Mesodermal cell (in vitro differentiated cells): ENCODE results near the gene RGL3. TPM values are rescaled to one million over a fixed set of nuclear protein-coding genes. Genes with fewer than 3 reads are reported as not detected.
"Not testable (repeated sequence)": the region's sequence is repeated elsewhere in the genome, so short reads cannot be mapped to it uniquely, and the experiment has no call there.

Source experiments
- H3K27ac ChIP-seq: 2 replicates; pipeline ENCODE4 v1.7.0; 2013; ENCODE audit warnings: mild to moderate bottlenecking, low read depth, low read length, moderate library complexity; ENCODE audit not compliant: severe bottlenecking
- H3K36me3 ChIP-seq: 2 replicates; pipeline ENCODE4 v1.7.1; 2013; ENCODE audit warnings: mild to moderate bottlenecking, low read length, moderate library complexity; ENCODE audit not compliant: control insufficient read depth, insufficient read depth
- H3K4me1 ChIP-seq: one replicate; pipeline ENCODE4 v1.7.1; 2013; ENCODE audit warnings: mild to moderate bottlenecking, low read length; ENCODE audit not compliant: insufficient read depth, control insufficient read depth, poor library complexity, severe bottlenecking
- H3K4me3 ChIP-seq: 2 replicates; pipeline ENCODE4 v1.7.0; 2013; ENCODE audit warnings: low read length, control low read depth, mild to moderate bottlenecking; ENCODE audit not compliant: insufficient read depth, poor library complexity, severe bottlenecking; ENCODE audit errors: extremely low read depth
- H3K9me3 ChIP-seq: 2 replicates; pipeline ENCODE4 v1.7.1; 2013; ENCODE audit warnings: mild to moderate bottlenecking, low read length, moderate library complexity; ENCODE audit not compliant: control insufficient read depth
- WGBS, 2 experiments: methylation state at CpG; one replicate each; pipeline ENCODE4 v1.1.5; 2013; ENCODE audit warnings: missing lambda C conversion rate in 2 of 2; ENCODE audit not compliant: insufficient coverage in 2 of 2; 5-methylcytosine and 5-hydroxymethylcytosine counted together
- polyA plus RNA-seq, 2 experiments: library from polyadenylated mRNA; stranded (reverse); fragments of 50-300 nt; gene quantifications; one replicate each; pipeline ENCODE4 v1.2.3, GENCODE V29; 2013

The RGL3 gene, protein sequence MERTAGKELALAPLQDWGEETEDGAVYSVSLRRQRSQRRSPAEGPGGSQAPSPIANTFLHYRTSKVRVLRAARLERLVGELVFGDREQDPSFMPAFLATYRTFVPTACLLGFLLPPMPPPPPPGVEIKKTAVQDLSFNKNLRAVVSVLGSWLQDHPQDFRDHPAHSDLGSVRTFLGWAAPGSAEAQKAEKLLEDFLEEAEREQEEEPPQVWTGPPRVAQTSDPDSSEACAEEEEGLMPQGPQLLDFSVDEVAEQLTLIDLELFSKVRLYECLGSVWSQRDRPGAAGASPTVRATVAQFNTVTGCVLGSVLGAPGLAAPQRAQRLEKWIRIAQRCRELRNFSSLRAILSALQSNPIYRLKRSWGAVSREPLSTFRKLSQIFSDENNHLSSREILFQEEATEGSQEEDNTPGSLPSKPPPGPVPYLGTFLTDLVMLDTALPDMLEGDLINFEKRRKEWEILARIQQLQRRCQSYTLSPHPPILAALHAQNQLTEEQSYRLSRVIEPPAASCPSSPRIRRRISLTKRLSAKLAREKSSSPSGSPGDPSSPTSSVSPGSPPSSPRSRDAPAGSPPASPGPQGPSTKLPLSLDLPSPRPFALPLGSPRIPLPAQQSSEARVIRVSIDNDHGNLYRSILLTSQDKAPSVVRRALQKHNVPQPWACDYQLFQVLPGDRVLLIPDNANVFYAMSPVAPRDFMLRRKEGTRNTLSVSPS
- 3.4 TPM for polyA plus RNA-seq (2013, experiment 1 of 2)
- polyA plus RNA-seq (2013, experiment 2 of 2), result 2.5 TPM

DNA sequence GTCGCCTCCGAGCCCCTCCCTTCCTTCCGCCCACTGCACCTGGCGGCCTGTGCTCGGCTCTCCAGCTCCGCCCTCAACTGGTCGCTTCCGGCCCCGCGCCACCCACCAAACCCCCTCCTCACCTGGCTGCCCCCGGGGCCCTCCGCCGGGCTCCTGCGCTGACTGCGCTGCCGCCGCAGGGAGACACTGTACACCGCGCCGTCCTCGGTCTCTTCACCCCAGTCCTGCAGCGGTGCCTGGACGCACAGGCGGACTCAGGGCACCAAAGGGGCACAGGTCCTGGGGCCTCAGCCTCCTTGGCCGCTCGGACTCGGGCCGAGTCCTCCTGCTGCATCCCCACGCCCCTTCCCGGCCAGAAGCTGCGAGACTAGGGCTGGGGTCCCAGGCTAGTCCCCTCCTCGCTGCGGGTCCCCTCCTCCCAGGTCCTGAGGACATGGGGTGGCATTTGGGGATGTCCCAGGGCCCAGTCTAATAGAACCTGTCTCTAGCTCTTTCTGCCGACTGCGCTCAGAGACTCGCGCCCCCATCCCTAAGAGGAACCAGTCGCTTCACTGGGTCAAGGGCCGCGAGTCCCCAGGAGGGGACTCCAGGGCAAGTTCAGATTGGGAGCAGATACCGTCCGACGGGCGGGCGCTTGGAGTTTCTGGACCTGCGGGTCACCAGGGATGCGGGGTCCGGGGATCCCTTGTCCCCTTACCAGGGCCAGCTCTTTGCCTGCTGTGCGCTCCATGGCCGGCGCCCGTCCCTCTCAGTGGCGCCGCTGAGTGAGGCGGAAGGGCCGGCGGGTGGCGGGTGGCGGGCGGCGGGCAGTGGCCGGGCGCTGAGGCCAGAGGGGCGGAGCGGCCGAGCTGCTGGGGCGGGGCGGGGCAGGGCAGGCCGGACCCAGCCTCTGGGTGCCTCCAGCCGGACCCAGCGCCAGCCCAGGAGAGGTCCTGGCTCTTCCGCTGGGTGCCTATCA, at the start of gene RGL3:
Gene RGL3, minus strand, starts transcription at position 766 of the 958 bp plus-strand sequence. Its CDS starts 36 bp downstream, at position 730.
- Histone ChIP-seq H3K4me1 (peaks cover 12% of the 10 kb centered on the region), H3K9me3 (peaks cover 7% of the 10 kb centered on the region), H3K4me3 (peak within 1 kb of the TSS; percentile 33), H3K36me3 (no peaks in the 10 kb centered on the region), H3K27ac (no peak within 1 kb of the TSS)
- WGBS, 2 experiments, result 1% methylated on average over 52 to 59 of the region's 72 CpGs

DNA sequence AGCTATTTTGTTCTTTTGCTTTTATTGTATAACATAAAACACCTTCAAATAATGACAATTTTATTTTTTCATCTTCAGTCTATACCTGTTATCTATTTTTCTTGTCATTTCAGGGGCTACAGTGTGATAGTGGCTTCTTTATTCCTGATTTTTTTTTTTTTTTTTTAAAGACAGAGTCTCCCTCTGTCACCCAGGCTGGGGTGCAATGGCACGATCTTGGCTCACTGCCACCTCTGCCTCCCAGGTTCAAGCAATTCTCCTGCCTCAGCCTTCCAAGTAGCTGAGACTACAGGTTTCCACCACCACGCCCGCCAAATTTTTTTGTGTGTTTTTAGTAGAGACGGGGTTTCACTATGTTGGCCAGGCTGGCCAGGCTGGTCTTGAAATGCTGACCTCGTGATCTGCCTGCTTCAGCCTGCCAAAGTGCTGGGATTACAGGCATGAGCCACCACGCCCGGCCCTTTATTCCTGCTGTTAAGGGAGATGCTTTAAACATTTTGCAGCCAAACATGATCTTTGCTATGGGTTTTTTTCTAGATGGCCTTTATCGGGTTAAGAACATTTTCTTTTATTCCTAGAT, 49.2 kb upstream of the RGL3 start:
- not testable (repeated sequence) for H3K9me3 ChIP-seq, H3K4me1 ChIP-seq, H3K27ac ChIP-seq, H3K36me3 ChIP-seq, H3K4me3 ChIP-seq
- 72 to 100% methylated on average over 2 to 7 of the region's 8 CpGs for WGBS, 2 experiments

DNA sequence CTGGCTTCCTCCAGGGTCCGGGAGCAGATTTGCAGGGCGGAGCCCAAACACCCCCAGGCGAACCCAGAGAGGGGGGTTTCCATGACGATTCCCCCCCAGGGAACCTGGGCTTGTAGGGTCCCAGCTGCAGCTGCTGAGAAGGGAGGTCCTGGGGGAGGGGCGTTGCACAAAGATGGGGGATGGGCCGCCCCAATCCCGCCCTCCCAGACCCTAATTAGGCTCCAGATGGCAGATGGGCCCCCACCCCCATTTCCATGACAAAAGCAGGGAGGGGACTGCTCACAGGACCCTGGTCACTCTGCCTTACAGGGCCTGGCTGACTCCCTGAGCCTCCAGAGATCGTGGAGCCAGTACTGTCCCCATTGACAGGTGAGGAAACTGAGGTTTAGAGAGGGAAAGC, 46.5 kb upstream of the RGL3 start:
- Histone ChIP-seq H3K27ac (no peak overlapping the region), H3K9me3 (no peaks in the 10 kb centered on the region), H3K4me3 (no peak overlapping the region), H3K4me1 (no peaks in the 10 kb centered on the region), H3K36me3 (no peaks in the 10 kb centered on the region)
- 46 to 60% methylated on average over 5 to 7 of the region's 8 CpGs for WGBS, 2 experiments

DNA sequence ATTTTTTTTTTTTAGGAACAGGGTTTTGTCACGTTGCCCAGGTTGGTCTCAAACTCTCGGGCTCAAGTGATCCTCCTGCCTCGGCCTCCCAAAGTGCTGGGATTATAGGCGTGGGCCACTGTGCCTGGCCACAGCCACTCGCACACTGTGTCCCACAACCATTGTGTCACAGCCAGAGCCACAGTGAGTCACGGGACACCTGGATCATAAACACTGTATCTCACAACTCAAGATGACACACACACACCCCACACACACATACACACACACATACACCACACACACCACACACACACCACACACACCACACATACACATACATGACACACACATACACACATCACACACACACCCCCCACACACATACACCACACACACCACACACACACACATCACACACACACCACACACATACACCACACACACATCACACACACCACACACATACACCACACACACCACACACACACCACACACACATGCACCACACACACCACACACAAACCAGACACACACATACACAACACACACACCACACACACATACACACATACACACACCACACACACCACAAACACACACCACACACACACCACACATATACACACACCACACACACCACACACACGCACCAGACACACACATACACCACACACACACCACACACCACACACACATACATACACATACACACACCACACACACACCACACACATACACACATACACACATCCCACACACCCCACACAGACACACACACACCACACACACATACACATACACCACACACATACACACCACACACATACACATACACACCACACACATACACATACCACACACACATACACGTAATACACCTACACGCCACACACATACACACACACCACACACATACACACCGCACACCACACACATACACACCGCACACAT, 45.5 kb upstream of the RGL3 start:
- H3K4me3 ChIP-seq, result no peak overlapping the region
- WGBS, 2 experiments, result 84% methylated on average over 8 to 11 of the region's 11 CpGs
- no peaks in the 10 kb centered on the region for H3K36me3 ChIP-seq
- H3K27ac ChIP-seq, result no peak overlapping the region
- no peaks in the 10 kb centered on the region for H3K4me1 ChIP-seq
- H3K9me3 ChIP-seq, result no peaks in the 10 kb centered on the region

DNA sequence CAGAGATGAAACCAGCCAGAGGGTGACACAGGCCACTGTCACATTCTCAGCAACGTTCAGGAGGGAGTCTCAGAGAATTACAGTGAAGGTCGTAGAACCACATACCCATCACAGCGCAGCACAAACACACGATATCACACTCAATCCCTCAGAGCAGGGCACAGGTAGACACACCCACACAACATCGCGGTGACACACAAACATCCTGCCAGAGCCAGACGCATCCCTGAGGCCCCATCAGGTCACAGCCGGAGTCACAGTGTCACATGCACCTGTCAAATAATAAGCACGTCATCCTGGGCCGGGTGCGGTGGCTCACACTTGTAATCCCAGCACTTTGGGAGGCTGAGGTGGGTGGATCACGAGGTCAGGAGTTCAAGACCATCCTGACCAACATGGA, 44.3 kb upstream of the RGL3 start:
- no peaks in the 10 kb centered on the region for H3K36me3 ChIP-seq
- no peaks in the 10 kb centered on the region for H3K4me1 ChIP-seq
- no peak overlapping the region for H3K27ac ChIP-seq
- 86 to 91% methylated on average over 11 to 12 of the region's 12 CpGs for WGBS, 2 experiments
- no peak overlapping the region for H3K4me3 ChIP-seq
- H3K9me3 ChIP-seq, result no peaks in the 10 kb centered on the region

DNA sequence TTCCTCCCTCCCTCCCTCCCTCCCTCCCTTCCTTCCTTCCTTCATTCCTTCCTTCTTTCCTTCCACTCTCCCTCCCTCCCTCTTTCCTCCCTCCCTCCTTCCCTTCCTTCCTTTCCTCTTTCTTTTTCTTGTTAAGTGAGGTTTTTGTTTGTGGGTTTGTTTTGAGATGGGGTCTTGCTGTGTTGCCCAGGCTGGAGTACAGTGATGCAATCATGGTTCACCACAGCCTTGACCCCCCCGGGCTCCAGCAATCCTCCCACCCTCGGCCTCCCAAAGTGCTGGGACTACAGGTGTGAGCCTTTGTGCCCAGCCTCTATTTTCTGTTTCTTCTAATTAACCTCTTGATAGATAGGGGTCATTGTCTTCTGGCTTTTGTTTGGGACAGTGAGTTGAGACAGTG, 42.3 kb upstream of the RGL3 start:
- no peak overlapping the region for H3K27ac ChIP-seq
- no peaks in the 10 kb centered on the region for H3K36me3 ChIP-seq
- WGBS, 2 experiments, result 40 to 83% methylated on average over 1 of the region's 2 CpGs
- H3K4me3 ChIP-seq, result no peak overlapping the region
- no peaks in the 10 kb centered on the region for H3K9me3 ChIP-seq
- H3K4me1 ChIP-seq, result no peaks in the 10 kb centered on the region

DNA sequence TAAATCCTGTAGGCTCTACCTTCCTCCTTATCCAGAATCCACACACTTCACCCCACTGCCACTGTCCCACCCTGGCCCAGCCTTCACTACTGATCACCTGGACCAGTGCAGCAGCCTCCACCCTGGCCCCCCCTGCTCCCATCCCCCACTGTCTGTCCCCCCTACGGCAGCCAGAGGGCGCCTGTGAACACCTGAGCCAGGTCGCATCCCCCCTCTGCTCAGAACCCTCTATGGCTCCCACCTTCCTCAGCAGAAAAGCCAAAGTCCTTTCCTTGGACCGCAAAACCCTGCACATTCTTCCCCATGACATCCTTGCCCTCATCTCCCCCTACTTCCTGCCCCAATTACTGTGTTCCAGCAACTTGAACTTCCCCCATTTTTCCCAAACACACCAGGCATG, 41.1 kb upstream of the RGL3 start:
- H3K4me1 ChIP-seq, result no peaks in the 10 kb centered on the region
- H3K27ac ChIP-seq, result no peak overlapping the region
- 88 to 94% methylated on average over 2 of the region's 4 CpGs for WGBS, 2 experiments
- H3K9me3 ChIP-seq, result no peaks in the 10 kb centered on the region
- no peak overlapping the region for H3K4me3 ChIP-seq
- H3K36me3 ChIP-seq, result no peaks in the 10 kb centered on the region

DNA sequence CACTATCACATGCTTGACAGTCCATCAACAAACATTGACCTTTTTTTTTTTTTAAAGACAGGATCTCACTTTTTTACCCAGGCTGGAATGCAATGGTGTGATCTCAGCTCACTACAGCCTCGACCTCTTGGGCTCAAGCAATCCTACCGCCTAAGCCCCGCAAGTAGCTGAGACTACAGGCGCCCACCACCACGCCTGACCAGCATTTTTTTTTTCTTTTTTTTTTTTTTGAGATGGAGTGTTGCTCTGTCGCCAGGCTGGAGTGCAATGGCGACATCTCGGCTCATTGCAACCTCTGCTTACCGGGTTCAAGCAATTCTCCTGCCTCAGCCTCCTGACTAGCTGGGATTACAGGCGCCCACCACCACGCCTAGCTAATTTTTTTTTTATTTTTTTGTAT, 39.8 kb upstream of the RGL3 start:
- not testable (repeated sequence) for H3K9me3 ChIP-seq, H3K36me3 ChIP-seq, H3K4me1 ChIP-seq, H3K4me3 ChIP-seq, H3K27ac ChIP-seq
- 83% methylated on average over 2 to 7 of the region's 11 CpGs for WGBS, 2 experiments

DNA sequence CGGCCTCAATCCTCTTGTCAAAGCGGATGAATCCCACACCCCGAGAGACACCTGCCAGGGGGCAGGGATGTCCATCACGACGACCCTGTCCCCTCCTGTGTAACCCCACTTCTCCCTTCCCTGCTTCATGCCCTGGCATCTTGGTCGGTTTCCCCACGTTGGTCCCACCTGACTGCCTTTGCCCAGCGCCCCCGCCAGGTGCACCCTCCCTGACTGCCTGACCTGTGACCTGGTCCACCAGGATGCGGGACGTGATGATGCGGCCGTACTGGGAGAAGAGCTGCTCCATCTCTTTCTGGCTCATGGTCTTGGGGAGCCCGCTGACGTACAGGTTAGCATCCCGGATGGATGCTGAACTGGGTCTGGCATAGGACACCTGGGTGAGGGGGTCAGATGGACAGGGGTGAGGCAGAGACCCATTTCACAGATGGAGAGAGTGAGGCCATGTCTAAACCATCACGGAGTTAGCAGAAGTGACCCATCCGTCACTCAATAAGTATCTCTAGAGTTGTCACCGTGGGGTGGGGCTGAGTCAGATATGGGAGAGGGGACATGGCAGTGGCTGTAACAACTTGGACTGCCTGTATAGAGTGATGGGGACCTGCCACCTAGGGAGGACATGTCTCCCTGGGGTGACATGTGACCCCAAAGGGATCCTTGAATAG, 39.3 kb upstream of the RGL3 start:
- Histone ChIP-seq H3K27ac (no peak overlapping the region), H3K9me3 (no peaks in the 10 kb centered on the region), H3K4me3 (no peak overlapping the region), H3K4me1 (no peaks in the 10 kb centered on the region), H3K36me3 (no peaks in the 10 kb centered on the region)
- WGBS, 2 experiments, result 92 to 97% methylated on average over 18 to 19 of the region's 19 CpGs
